AG09309 (cell line): ENCODE results near the gene RAPGEF2.

Experiments
- DNase-seq: peaks from one replicate; pipeline ENCODE4 v3.0.0-alpha.2; 2010; ENCODE audit warnings: low read depth
- H3K4me3 ChIP-seq: 2 replicates; pipeline ENCODE4 v1.5.1; 2011; ENCODE audit warnings: mild to moderate bottlenecking, low read depth, low read length, moderate library complexity; ENCODE audit not compliant: control insufficient read depth
- TF ChIP-seq, protein P1 (sequence below): IDR thresholded peaks from 2 replicates; pipeline ENCODE4 v1.5.1; 2011; ENCODE audit warnings: mild to moderate bottlenecking, low read depth, low read length, inconsistent platforms; ENCODE audit not compliant: insufficient read depth, control insufficient read depth; ENCODE audit errors: missing control alignments

RAPGEF2 gene

GRCh38 chr4:159366966-159367780, 264.3 kb downstream of the RAPGEF2 start:
- no peak for DNase-seq
- TF ChIP-seq, protein P1, sequence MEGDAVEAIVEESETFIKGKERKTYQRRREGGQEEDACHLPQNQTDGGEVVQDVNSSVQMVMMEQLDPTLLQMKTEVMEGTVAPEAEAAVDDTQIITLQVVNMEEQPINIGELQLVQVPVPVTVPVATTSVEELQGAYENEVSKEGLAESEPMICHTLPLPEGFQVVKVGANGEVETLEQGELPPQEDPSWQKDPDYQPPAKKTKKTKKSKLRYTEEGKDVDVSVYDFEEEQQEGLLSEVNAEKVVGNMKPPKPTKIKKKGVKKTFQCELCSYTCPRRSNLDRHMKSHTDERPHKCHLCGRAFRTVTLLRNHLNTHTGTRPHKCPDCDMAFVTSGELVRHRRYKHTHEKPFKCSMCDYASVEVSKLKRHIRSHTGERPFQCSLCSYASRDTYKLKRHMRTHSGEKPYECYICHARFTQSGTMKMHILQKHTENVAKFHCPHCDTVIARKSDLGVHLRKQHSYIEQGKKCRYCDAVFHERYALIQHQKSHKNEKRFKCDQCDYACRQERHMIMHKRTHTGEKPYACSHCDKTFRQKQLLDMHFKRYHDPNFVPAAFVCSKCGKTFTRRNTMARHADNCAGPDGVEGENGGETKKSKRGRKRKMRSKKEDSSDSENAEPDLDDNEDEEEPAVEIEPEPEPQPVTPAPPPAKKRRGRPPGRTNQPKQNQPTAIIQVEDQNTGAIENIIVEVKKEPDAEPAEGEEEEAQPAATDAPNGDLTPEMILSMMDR = no peak
- no peak overlapping the region for H3K4me3 ChIP-seq

- no peak for DNase-seq
- H3K4me3 ChIP-seq = no peak overlapping the region
- TF ChIP-seq, protein P1 = no peak
Measured at GRCh38 chr4:159367781-159368080, 264.9 kb downstream of the RAPGEF2 start.

GRCh38 chr4:159368320-159368719, 265.4 kb downstream of the RAPGEF2 start:
- no peak for DNase-seq
- no peak overlapping the region for H3K4me3 ChIP-seq
- TF ChIP-seq, protein P1 = no peak

GRCh38 chr4:159369256-159369655, 266.4 kb downstream of the RAPGEF2 start:
- TF ChIP-seq, protein P1 = no peak
- no peak for DNase-seq
- no peak overlapping the region for H3K4me3 ChIP-seq

GRCh38 chr4:159370286-159370685, 267.4 kb downstream of the RAPGEF2 start:
- TF ChIP-seq, protein P1 = no peak
- no peak for DNase-seq
- H3K4me3 ChIP-seq = no peak overlapping the region

- TF ChIP-seq, protein P1 = no peak
- H3K4me3 ChIP-seq = no peak overlapping the region
- peak; percentile 73 for DNase-seq
Measured at GRCh38 chr4:159374749-159375530, 272.1 kb downstream of the RAPGEF2 start.

GRCh38 chr4:159376289-159376688, 273.4 kb downstream of the RAPGEF2 start:
- DNase-seq = no peak
- TF ChIP-seq, protein P1 = no peak
- H3K4me3 ChIP-seq = no peak overlapping the region
